GM19238 (cell line): Measurements from ENCODE around the gene DUSP16.

Experiments
- DNase-seq: peaks from one replicate; pipeline ENCODE4 v3.0.0; 2011; ENCODE audit warnings: low spot score; ENCODE audit not compliant: insufficient read length

DUSP16 gene

DNA sequence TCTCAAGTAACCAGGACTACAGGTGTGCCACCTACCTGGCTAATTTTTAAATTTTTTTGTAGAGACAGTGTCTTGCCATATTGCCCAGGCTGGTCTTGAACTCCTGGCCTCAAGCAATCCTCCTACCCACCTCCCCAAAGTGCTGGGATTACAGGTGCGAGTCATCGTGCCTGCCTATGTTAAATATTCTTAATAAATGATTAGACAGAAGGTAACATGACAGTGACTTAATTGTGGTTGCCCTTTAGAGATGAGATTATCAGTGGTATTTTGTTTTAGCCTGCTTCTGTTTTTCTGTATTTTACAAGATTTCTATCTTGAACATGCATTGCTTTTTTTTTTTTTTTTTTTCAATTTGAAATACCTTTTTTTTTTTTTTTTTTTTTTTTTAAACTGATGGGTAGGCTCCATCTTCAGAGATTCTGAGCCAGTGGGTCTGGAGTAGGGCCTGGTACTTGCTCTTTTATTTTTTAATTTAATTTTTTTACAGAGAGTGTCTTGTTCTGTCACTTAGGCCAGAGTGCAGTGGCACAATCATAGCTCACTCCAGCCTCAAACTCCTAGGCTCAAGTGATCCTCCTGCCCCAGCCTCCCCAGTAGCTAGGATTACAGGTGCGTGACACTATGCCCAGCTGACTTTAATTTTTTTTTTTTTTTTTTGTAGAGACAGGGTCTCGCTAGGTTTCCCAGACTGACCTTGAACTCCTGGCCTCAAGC is 117.3 kb downstream of the DUSP16 start:
- DNase-seq, result no peak

DNA sequence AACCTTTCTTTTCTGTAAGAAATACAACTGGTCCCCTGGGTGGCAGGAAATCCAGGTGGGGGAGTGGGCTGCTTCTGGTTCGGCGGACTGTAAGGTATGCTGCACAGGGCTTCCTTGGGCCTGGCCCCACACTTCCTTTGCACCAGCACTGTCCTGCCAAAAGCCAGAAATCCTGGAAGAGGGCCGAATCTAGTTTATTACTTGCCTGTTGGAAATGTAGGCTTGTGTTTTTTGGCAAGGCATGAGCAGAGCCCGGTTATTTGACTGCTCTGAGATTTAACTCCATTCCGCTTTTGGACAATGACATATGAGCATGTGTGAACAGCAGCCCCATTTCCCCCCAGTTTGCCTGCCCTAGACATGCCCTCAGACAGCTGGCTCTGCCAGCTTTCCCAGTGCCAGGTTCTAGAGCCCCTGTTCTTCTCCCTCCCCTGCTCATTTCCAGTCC is 119.2 kb downstream of the DUSP16 start:
- DNase-seq, result no peak

DNA sequence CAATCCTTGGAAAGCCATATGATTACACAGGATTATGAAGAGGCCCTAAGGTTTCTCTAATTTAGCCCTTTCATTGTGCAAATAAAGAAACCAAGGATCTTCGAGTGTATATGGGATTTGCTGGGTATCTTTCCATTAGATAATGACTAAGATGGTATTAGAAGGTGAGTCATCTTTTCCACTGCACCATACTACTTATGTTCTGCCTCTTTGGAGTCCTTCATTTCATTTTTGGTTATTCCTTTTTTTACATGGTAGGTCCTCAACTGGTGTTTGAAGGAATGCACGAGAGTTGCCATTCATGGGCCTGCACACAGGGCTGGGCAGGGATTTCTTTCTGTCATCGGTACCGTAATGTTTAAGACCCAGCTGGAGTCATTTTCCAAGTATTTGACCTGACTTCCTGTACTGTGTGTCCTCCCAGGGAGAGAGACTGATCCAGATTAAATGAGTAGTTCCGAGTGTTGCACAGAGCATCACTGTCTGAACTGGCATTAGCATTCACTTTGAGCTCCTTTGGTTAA is 120.1 kb downstream of the DUSP16 start:
- no peak for DNase-seq

DNA sequence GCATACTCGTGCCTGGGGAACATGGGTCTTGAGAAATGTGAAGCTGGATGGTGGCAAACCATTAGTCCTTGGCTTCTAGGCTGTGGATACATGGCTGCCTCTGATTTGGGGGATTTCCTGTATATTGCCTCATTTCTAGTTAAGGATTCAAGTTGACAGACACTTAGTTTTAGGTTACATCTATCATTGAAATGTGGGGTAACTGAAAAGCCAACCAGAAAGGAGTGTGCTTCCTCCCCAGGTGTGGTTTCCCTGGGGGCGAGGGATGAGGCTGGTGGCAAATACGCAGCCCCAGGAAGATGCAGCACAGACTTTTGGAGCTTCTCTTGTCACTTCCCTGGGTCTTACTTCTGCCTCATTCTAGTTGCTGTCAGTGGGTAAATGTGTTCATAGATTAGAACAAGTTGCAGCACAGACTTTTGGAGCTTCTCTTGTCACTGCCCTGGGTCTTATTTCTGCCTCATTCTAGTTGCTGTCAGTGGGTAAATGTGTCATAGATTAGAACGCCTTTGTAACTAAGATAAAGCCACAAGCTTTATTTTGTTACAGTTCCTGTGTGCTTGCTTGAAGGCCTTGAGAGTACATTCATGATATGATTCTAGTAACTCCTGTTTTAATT is 120.7 kb downstream of the DUSP16 start:
- no peak for DNase-seq

DNA sequence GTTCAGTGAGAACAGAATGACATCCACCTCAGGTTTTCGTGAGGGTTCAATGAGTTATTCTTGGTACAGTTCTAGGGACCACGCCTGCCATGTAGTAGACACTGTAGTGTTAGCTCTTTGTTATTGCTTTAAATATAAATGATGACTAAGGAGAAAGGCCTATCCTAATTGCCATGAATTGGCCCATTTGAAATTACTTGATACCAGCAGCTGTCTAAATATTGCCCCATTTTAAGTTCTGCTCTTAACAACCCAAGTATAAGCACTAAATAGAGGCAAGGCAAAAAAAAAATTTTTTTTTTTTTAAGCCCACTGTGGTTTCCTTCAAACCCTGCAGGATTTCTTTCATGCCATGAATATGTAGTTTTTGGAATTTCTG is 121.2 kb downstream of the DUSP16 start:
- DNase-seq, result no peak

- DNase-seq, result no peak
Measured at GRCh38 chr12:12440784-12441428, 121.8 kb downstream of the DUSP16 start.

- DNase-seq, result no peak
Measured at GRCh38 chr12:12439636-12440035, 123.0 kb downstream of the DUSP16 start.

DNA sequence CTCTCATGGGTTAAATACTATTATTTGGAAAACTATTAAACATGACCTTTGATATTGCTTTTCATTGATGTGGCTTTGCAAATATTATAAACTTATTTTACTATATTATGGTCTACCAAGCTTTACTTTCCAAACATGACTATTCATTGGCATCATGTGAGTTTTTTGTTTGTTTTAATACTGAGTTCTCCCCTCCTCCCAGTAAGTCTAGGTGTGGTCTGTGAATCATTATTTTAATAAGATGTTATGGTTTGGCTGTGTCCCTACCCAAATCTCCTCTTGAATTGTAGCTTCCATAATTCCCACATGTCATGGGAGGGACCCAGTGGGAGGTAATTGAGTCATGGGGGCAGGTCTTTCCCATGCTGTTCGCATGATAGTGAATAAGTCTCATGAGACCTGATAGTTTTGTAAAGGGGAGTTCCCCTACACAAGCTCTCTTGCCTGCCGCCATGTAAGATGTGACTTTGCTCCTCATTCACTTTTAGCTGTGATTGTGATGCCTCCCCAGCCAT is 125.8 kb downstream of the DUSP16 start:
- no peak for DNase-seq

DNA sequence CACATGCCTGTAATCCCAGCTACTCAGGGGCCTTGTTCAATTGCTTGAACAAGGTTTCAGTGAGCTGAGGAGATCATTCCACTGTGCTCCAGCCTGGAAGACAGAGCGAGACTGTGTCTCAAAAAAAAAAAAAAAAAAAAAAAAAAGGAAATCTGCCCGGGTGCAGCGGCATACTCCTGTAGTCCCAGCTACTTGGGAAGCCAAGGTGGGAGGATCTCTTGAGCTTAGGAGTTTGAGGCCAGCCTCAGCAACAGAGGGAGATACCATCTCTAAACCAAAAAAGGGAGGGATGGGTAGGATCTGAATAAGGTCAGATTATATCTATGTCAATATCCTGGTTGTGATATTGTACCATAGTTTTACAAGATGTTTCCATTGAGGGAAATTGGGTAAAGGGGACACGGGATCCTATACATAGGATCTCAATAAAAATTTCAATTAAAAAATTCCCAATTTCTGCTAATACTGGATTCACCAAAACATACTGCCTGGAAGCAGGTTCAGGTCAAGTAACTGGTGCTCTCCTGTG is 129.4 kb downstream of the DUSP16 start:
- no peak for DNase-seq

DNA sequence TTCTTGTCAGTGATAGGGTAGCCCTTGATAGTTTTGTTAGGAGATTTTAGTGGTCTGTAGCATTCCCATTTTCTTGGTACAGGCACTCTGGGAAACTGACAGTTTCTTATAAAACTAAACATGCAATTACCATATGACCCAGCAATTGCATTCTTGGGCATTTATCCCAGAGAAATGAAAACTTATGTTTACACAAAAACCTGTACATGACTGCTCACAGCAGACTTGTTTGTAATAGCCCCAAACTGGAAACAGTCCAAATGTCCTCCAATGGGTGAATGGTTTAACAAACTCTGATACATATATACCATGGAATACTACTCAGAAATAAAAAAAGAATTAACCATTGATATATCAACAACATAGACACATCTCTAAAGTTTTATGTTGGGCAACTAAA is 130.3 kb downstream of the DUSP16 start:
- DNase-seq, result no peak

GRCh38 chr12:12428961-12429657 is 133.6 kb downstream of the DUSP16 start:
- no peak for DNase-seq

- no peak for DNase-seq
Measured at GRCh38 chr12:12428047-12428446, 134.6 kb downstream of the DUSP16 start.

- no peak for DNase-seq
Measured at GRCh38 chr12:12427568-12427967, 135.1 kb downstream of the DUSP16 start.

DNA sequence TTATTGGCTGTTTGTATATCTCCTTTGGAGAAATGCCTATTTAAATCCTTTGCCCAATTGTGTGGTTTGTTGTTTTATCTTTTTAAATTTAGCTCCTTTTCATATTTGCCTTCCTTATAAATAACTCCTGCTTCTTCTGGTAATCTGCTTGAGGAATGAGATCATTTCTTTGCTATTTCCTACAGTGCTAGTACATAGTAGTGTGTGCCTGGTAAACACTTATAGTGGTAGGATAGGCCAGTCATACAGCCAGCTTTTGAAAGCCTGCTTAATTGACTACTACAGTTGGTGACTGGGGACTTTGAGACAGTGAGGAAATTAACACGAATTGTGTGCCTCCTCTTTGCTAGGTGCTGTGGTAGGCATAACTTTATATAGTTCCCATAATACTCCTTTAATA is 137.0 kb downstream of the DUSP16 start:
- DNase-seq, result no peak

DNA sequence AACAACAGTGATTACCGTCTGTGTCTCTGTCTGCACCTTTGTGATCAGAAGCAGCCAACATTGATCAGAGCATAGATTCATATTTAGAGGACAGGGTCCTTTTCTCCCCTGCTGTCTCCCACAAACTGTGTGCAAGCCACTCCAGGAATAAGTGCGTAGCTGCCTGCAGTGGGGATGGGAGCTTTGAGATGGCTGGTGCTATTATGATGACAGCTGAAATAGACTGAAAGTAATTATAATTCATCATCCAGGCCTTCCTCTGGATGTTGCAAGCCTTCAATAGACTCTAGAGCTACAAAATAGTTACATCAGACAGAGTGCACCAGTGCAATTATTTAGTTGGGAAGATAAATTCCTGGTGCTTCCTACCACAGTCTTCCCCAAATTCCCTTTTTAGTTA is 137.7 kb downstream of the DUSP16 start:
- no peak for DNase-seq
